ENCODE measurements around the gene GMDS.

The GMDS gene

DNA sequence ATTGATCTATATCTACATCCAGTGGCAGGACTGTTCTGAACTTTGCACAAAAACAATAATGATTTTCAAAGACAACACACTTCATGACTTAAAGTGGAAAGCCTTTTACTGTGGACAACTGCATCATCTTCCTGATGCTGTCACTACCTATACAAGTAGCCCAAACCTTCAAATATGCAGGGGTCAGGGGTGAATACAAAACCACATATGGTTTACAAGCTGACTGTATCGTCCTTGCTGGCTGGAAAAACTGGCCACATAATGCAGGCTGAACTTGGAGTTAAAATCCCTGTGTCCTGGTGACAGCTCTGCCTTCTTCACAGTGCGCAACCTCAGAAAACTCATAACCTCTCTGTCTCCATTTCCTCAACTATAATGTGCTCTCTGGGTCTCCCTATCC is 128.9 kb downstream of the GMDS start:
- TF ChIP-seq, protein P1, sequence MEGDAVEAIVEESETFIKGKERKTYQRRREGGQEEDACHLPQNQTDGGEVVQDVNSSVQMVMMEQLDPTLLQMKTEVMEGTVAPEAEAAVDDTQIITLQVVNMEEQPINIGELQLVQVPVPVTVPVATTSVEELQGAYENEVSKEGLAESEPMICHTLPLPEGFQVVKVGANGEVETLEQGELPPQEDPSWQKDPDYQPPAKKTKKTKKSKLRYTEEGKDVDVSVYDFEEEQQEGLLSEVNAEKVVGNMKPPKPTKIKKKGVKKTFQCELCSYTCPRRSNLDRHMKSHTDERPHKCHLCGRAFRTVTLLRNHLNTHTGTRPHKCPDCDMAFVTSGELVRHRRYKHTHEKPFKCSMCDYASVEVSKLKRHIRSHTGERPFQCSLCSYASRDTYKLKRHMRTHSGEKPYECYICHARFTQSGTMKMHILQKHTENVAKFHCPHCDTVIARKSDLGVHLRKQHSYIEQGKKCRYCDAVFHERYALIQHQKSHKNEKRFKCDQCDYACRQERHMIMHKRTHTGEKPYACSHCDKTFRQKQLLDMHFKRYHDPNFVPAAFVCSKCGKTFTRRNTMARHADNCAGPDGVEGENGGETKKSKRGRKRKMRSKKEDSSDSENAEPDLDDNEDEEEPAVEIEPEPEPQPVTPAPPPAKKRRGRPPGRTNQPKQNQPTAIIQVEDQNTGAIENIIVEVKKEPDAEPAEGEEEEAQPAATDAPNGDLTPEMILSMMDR (IDR thresholded peaks at IDR 0.05; ENCODE audit: borderline replicate concordance, control extremely low read depth, extremely low read depth, insufficient read depth, missing control alignments), result no peak
- in situ Hi-C loops (cut with MboI; ENCODE audit: low sequenced_read_pairs, unreplicated experiment), result no loop called here
- no peak for DNase-seq (ENCODE audit: low spot score)

DNA sequence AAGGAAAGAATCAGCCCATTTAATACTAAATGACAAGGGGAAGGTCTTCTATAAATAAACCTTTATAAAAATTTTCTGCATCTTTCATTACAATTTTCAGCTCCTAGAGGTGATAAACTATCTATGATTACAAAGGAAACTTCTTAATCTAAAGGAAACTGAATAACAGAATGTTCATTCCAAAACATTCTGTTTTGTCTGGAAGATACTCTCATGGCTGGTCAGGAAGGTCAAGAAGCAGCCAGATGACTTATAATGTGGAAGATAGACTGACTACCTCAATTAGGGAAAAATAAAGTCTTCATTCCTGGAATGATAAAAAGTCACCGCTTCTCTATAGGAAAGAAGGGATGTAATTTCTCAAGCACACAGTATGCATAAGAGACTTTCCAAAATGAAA is 131.3 kb downstream of the GMDS start:
- TF ChIP-seq, protein P1 (IDR thresholded peaks at IDR 0.05; ENCODE audit: borderline replicate concordance, control extremely low read depth, extremely low read depth, insufficient read depth, missing control alignments), result no peak
- in situ Hi-C loops (cut with MboI; ENCODE audit: low sequenced_read_pairs, unreplicated experiment), result no loop called here
- no peak for DNase-seq (ENCODE audit: low spot score)

DNA sequence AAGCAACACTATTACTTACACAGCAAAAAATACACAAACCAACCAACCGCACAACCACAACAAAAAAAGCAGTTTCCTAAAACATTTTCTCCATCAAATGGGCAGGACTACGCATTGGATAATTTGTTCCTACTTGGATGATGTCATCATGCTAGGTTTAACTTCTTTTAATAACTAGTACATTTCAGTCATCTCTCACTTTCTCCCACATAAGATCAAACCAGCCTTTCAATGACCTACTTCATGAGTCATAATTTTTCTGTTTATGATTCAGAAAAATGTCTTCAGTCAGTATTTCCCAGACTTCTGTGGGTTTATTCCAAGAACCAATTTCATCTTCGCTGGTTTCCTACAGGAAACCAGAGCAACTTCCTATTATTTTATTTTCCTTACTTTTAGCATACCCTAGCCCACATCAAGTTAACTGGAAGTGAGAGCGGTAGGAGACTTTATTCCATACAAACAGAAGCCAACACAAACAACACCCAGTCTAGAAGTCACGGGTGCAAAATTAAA is 134.2 kb downstream of the GMDS start:
- TF ChIP-seq, protein P1 (IDR thresholded peaks at IDR 0.05; ENCODE audit: borderline replicate concordance, control extremely low read depth, extremely low read depth, insufficient read depth, missing control alignments), result no peak
- in situ Hi-C loops (cut with MboI; ENCODE audit: low sequenced_read_pairs, unreplicated experiment), result no loop called here
- DNase-seq (ENCODE audit: low spot score), result peak; percentile 70

DNA sequence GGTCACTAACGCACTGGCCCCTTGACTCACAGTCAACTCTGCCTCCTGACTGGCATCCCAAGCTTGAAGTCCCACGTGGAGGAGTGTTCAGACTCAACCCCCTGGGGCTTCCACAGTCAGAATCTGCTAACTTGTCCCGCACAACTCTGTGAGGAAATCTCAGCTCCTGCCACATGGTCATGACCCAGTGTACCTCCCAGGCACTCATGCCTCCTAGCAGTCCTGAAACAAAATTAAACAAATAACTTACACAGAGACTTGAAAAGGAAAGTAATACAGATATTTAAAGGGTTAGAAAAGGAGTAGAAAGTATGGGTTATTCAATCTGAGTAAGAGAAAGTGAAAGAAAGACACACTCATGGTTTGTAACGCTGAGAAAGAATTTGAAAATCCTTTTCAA is 134.9 kb downstream of the GMDS start:
- in situ Hi-C loops (cut with MboI; ENCODE audit: low sequenced_read_pairs, unreplicated experiment), result no loop called here
- TF ChIP-seq, protein P1 (IDR thresholded peaks at IDR 0.05; ENCODE audit: borderline replicate concordance, control extremely low read depth, extremely low read depth, insufficient read depth, missing control alignments), result no peak
- DNase-seq (ENCODE audit: low spot score), result peak; percentile 31

DNA sequence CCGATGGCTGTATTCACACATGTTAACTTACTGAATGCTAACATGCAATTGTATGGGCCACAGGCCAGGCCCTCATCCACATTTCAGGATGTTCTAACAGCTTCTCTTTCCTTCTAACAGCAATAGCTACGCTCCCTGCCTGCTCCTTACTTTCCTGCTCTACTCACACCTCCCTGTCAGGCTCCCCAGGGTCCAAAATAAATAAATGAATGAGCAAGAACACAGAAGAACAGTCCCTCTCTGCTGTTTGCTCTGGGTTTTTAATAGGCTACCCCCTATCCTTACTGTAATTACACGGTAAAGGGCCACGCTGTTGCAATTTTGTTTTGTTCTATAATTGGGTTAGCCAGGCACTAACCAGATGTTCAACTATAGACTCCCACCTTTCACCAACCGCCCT is 135.6 kb downstream of the GMDS start:
- DNase-seq (ENCODE audit: low spot score), result no peak
- in situ Hi-C loops (cut with MboI; ENCODE audit: low sequenced_read_pairs, unreplicated experiment), result no loop called here
- TF ChIP-seq, protein P1 (IDR thresholded peaks at IDR 0.05; ENCODE audit: borderline replicate concordance, control extremely low read depth, extremely low read depth, insufficient read depth, missing control alignments), result no peak

DNA sequence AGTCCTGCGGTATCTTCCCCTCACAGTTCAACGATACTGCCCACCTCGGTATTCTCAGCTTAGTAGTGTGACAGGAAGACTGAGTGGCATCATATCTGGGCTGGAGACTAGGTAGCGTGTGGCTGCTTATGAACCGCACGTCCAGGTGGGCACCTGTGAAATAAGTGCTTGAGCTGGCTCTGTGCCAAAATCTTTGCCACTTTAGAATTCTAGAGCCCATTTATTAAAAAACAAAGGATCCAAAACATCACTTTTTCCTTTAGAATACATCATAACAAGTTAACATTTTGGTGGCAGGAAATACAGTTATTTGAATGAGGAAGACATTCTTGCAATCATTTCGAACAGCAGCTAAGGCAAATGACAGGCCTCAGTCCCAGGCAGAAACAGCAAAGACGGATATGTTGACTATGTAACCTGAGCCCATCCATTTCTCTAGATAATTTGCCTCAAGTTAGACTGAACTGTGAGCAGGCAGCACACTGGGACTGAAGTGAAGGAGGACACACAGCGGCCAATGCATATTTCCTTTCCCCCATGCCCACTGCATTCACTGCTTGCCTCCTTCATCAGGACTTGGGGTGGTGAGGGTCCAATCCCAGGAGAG is 136.6 kb downstream of the GMDS start:
- in situ Hi-C loops (cut with MboI; ENCODE audit: low sequenced_read_pairs, unreplicated experiment), result no loop called here
- DNase-seq (ENCODE audit: low spot score), result no peak
- TF ChIP-seq, protein P1 (IDR thresholded peaks at IDR 0.05; ENCODE audit: borderline replicate concordance, control extremely low read depth, extremely low read depth, insufficient read depth, missing control alignments), result no peak

Measured in GM13976 (cell line).